Measurements from ENCODE around the gene YWHAQ. TPM values are rescaled to one million over a fixed set of nuclear protein-coding genes. Genes with fewer than 3 reads are reported as not detected.

The YWHAQ gene
- total RNA-seq, 6 experiments from 2014 or later = 70.4 to 105 (median 84.2) TPM

- Histone ChIP-seq H3K9me3 (no peaks in the 10 kb centered on the region), H3K27ac (no peak overlapping the region), H3K36me3 (no peaks in the 10 kb centered on the region), H3K27me3 (no peaks in the 10 kb centered on the region), H3K4me3 (no peak overlapping the region), H3K4me1 (peaks cover 0 to 16% (median 2%) of the 10 kb centered on the region in 4 donors)
- WGBS (ENCODE audit: insufficient coverage, low coverage, low lambda C conversion rate, missing lambda C conversion rate) = 100% methylated on average over 1 of the region's 1 CpG
- TF ChIP-seq, protein P1, sequence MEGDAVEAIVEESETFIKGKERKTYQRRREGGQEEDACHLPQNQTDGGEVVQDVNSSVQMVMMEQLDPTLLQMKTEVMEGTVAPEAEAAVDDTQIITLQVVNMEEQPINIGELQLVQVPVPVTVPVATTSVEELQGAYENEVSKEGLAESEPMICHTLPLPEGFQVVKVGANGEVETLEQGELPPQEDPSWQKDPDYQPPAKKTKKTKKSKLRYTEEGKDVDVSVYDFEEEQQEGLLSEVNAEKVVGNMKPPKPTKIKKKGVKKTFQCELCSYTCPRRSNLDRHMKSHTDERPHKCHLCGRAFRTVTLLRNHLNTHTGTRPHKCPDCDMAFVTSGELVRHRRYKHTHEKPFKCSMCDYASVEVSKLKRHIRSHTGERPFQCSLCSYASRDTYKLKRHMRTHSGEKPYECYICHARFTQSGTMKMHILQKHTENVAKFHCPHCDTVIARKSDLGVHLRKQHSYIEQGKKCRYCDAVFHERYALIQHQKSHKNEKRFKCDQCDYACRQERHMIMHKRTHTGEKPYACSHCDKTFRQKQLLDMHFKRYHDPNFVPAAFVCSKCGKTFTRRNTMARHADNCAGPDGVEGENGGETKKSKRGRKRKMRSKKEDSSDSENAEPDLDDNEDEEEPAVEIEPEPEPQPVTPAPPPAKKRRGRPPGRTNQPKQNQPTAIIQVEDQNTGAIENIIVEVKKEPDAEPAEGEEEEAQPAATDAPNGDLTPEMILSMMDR (IDR thresholded peaks at IDR 0.05) = no peak
- no peak for TF ChIP-seq POLR2A (IDR thresholded peaks at IDR 0.05)
- DNase-seq (no peak), ATAC-seq (no peak)
- intact Hi-C loops (cut with DNase I) = no loop called here
These were observed 71.8 kb downstream of the YWHAQ start for GRCh38 chr2:9558948-9559381.

- intact Hi-C loops (cut with DNase I) = no loop called here
- Histone ChIP-seq H3K4me1 (peaks cover 0 to 28% (median 3%) of the 10 kb centered on the region in 4 donors), H3K27me3 (no peaks in the 10 kb centered on the region), H3K4me3 (peak overlapping the region; percentile 89 to 95 (median 93)), H3K36me3 (no peaks in the 10 kb centered on the region), H3K27ac (peak overlapping the region; percentile 91 to 99 (median 95)), H3K9me3 (no peaks in the 10 kb centered on the region)
- peak; percentile 67 to 82 (median 76) for ATAC-seq
- DNase-seq = no peak
- TF ChIP-seq, protein P1 (IDR thresholded peaks at IDR 0.05) = no peak
- no peak for TF ChIP-seq POLR2A (IDR thresholded peaks at IDR 0.05)
- 0% methylated on average over 1 of the region's 32 CpGs for WGBS (ENCODE audit: insufficient coverage, low coverage, low lambda C conversion rate, missing lambda C conversion rate)
These were observed 74.6 kb downstream of the YWHAQ start for GRCh38 chr2:9556121-9556743.

DNA sequence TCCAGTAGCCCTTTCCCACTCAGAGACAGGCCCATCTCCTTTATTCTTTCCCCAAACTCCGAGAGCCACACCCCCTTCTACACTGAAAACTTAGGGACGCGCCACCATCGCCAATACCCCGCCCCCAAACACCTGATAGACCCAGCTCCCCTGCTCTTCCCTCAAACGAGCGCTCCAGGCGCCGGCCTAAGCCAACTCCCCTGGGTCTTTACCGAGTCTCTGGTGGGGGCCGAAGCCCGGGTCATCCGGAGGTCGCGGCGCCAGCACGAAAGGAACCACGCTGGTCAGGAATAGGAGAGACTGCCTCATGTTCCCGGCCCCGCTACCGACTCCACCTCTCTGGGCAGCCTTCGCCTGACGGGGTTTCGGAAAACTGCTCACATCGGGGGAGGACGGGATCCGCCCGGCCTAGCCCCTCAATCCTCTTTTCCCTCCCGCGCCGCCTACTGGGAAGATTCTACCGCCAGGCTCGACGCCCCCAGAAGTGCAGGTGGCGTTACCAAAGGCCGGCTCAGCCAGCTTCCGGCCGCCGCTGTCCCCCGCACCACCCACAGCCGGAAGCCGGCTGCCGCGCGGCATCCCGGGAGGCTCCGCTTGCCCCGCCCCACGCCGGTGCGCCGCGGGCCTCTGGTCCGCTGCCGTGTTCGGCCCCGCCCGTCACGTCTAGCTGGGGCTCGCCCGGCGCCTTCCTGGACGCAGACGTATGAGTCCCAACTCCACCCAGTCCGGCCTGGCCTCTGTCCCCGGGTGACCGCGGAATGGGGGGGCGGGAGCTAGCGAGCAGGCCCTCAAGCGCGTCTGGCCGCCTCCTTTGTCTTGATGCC lies 75.3 kb downstream of the YWHAQ start, which contains the start of gene ADAM17:
Gene ADAM17 (minus strand): TSS at position 534 of the 824 bp plus-strand sequence. CDS start 225 bp downstream, at position 309.
- TF ChIP-seq, protein P1 (IDR thresholded peaks at IDR 0.05) = peak in 2 of 4 donors; percentile 48 to 64
- TF ChIP-seq POLR2A (IDR thresholded peaks at IDR 0.05) = peak; percentile 97

DNA sequence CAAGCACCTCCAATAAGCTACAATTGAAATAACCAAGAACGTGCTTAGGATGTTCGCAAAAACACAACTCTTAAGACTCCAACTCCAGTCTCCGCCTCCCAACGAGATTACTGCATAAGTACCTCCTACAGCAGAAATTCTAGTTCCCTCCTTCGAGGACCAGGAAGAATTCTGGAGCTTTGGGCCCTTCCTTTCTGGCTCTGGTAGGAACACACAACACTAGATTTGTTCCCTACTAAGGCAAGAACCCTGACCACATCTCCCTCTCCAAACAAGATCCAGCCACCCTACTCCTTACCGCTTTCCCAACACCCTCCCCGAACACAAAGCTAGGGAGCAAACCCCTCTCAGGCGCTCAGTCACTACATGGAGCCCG lies 75.9 kb downstream of the YWHAQ start:
- intact Hi-C loops (cut with DNase I) = no loop called here
- DNase-seq = no peak
- WGBS (ENCODE audit: insufficient coverage, low coverage, low lambda C conversion rate, missing lambda C conversion rate) = 1% methylated on average over 9 of the region's 9 CpGs

More for the DNA sequence above, 75.3 kb downstream of the YWHAQ start, which contains the start of gene ADAM17:
- 0% methylated on average over 20 of the region's 73 CpGs for WGBS (ENCODE audit: insufficient coverage, low coverage, low lambda C conversion rate, missing lambda C conversion rate)
- Histone ChIP-seq H3K36me3 (no peaks in the 10 kb centered on the region), H3K27me3 (no peaks in the 10 kb centered on the region), H3K9me3 (no peaks in the 10 kb centered on the region), H3K27ac (peak within 1 kb of the TSS; percentile 91 to 99 (median 95)), H3K4me3 (peak within 1 kb of the TSS; percentile 89 to 95 (median 93)), H3K4me1 (peaks cover 0 to 28% (median 3%) of the 10 kb centered on the region in 4 donors)
- peak; percentile 94 to 99 (median 97) for ATAC-seq
- intact Hi-C loops (cut with DNase I) = no loop called here
- DNase-seq = peak; percentile 98 to 99 (median 98)

More for the DNA sequence above, 75.9 kb downstream of the YWHAQ start:
- Histone ChIP-seq H3K27ac (peak overlapping the region; percentile 91 to 99 (median 95)), H3K4me3 (peak overlapping the region; percentile 89 to 95 (median 93)), H3K4me1 (peaks cover 0 to 28% (median 3%) of the 10 kb centered on the region in 4 donors), H3K9me3 (no peaks in the 10 kb centered on the region), H3K27me3 (no peaks in the 10 kb centered on the region), H3K36me3 (no peaks in the 10 kb centered on the region)
- ATAC-seq = peak in 1 of 4 donors; percentile 3
- TF ChIP-seq, protein P1 (IDR thresholded peaks at IDR 0.05) = no peak
- no peak for TF ChIP-seq POLR2A (IDR thresholded peaks at IDR 0.05)
